ENCODE data around the gene PKDCC.

PKDCC gene

DNA sequence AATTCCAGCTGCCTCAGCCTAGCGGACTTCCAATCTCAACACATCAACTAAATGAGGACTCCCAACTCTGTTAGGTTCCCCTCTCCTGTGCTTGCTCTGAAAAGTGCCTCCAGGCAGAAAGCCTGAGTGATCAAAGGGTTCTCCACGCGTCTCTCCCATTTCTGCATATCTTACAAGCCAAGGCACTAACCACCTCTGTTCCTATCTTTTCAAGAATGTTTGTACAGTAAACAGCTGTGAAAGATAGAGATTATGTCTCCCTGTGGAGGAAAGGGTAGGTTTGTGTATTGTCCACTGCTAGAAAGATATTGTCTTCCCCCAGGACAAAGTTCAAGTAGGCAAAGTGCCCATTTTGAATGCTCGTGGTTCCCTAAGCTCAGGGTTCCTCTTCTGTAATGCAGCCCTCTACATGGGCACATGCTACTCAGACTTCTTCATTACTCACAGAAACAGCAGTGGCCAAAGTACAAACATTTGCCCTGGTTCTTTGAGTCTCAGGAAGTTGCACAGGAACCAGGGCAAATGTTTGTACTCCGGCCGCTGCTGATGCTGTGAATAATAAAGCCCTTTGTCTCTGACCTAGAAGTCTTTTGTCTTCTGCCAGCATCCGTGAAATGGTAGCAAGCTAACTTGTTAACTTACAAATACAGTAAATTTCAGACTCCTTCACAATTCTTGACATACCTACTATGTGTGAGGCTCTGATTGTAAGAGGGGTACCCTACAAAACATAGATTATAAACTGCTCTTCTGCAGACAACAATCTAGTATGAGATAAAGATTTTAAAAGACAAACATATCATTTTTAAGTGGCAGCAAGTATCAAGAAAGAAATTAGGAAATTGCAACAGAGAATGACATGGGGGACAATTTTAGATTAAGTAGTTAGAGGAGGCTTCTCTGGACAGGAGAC lies 44.5 kb downstream of the PKDCC start:
- no peak for FAIRE-seq

DNA sequence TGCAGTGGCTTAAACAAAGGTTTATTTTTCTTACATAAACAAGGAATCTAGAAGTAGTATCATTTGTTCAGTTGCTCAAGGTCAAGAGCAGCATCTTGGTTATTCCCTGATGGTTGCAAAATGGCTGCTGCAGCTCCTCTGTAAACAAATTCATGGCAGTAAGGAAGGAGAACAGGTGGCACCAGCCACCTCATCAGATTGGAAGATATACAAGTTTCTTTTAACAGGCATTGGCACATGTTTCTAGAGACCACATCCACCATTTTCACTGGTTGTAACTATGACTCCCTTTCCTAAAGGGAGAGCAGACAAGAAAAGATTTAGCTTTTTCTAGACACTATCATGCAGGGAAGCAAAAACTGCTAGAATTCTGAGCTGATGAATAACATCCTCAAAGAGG lies 46.3 kb downstream of the PKDCC start:
- FAIRE-seq = no peak

- FAIRE-seq = peak; percentile 94
These were observed 48.1 kb downstream of the PKDCC start for GRCh38 chr2:42095923-42096408.

DNA sequence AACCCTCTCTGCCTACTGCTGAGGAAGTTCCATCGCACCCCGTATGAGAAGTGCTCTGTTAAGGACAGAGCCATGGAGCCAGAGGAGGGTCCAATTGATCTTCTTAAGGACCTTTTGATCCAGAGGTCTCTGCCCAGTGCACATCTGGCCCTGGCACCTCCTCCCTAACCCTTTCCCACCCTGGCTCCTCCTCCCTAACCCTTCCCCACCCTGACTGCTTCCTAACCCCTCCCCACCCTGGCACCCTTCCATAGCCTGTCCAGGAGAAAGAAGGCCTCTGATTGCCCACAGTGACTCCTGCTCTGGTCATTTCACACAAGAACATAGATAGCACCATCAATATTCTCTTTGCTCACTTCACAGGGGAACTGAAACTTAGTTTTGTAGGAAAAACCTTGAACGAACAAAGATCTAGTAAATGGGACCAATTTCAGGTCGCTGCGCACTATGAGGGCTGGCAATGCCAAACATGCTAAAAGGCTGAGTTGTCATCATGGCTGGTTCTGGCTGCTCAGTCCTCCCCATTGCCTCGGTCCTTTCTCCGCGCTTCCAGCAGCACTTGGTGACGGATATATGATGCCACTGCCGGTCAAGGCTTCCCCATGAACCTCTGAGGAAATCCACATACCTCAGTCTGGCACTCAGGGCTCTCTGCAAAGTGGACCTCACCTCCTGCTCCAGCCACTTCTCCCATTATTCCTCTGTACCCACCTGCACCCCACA lies 49.2 kb downstream of the PKDCC start:
- no peak for FAIRE-seq

- FAIRE-seq = no peak
These were observed 51.0 kb downstream of the PKDCC start for GRCh38 chr2:42098571-42099437.

DNA sequence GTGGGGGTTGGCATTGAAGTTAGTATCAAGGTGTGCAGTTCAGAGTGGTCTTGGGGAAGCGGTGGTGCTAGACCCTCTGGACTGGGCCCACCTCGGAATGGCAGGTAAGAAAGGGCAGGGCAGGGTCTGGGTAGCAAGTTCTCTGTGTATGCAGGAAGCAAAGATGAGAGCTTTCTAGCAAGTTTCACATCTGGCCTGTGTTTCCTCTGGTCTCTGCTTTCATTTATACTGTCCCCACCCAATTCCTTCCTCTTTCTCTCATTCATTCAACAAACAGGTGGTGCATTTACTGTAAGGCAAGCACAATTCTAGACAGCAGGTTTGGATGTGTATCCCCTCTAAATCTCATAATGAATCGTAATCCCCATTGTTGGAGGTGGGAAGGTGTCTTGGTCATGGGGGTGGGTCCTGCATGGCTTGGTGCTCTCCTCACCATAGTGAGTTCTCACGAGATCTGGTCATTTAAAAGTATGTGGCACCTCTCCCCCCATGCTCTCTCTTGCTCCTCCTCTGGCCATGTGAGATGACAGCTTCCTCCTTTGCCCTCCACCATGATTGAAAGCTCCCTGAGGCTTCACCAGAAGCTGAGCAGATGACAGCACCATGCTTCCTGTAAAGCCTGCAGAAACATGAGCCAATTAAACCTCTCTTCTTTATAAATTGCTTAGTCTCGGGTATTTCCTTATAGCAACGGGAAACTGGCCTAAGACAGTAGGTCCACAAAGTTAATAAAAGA lies 51.8 kb downstream of the PKDCC start:
- no peak for FAIRE-seq

GRCh38 chr2:42100683-42101205 lies 52.9 kb downstream of the PKDCC start:
- no peak for FAIRE-seq

- no peak for FAIRE-seq
These were observed 53.6 kb downstream of the PKDCC start for GRCh38 chr2:42101206-42102023.

- no peak for FAIRE-seq
These were observed 54.3 kb downstream of the PKDCC start for GRCh38 chr2:42102024-42102590.

DNA sequence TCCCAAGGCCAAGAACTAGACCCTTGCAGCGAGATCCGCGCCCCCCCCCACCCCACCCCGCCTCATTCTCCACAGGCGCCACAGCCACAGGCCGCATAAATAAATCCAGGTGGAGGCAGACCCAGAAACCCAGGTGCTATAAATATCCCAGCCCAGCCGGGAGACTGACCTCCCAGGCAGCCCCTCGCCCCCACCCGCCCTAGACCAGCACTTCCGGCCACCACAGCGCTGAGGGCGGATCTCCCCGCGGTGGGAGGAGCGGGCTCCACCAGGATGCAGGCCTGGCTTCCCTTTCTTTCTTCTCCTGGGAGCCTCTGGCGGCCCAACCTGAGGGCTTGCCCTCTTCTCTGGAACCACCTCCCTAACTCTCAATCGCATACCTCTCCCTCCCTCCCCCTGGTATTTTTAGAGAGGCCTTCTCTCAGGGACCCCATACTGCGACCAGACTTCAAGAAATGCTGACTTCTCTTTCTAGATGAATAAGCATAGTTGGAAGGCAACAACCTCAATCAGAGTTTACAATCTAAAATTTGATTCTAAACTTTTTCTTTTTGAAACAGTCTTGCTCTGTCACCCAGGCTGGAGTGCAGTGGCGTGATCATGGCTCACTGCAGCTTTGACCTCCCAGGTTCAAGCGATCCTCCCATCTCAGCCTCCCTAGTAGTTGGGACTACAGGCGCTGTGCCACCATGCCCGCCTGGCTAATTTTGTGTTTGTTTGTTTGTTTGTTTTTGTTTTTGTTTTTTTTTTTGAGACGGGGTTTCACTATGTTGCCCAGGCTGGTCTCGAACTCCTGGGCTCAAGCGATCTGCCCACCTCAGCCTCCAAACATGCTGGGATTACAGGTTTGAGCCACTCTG lies 55.0 kb downstream of the PKDCC start:
- no peak for FAIRE-seq

DNA sequence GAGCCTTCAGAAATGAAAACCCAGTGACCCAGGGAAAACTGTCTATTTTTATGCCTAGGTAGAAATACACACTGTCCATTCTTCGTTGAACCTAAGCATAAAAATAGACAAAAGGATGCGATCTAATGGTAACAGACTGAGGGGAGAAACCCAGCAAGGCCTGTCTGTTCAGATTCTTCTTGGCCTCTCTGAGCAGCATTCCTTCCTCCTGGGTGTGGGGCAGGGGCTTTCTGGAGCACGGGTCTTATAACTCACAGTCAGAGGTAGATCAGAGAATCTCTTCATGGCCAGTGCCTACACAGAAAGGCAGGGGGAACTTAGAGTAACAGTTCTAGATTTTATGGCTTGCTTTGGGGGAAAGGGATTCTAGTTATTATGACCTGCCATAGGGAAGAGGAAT lies 56.0 kb downstream of the PKDCC start:
- no peak for FAIRE-seq

GRCh38 chr2:42104621-42105020 lies 56.8 kb downstream of the PKDCC start:
- FAIRE-seq = no peak

- no peak for FAIRE-seq
These were observed 57.8 kb downstream of the PKDCC start for GRCh38 chr2:42105330-42106256.

DNA sequence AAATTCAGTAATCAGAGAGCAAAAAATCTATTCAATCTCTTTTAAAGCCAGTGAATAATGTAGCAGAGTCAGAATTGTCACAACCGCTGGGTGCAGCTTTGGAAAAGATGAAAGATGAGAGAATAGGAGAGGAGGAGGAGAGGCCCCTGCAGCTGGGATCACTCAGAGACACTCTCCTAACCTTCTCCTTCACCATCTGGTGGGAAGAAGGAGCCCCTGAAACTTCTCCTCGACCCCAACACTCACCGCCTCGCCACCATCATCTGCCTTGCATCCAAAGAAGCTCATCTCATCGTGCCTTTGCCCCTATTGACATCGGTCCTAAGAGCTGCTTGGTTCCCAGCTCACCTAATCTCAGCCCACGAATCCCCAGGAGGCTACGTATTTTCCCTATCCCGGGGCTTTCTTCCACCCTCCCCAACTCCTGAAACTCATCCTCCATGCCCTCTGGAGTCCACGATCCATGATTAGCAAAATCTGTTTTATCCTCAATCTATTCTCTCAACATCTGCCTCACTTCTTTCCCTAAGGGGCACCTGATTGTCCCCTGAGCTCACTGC lies 58.5 kb downstream of the PKDCC start:
- FAIRE-seq = no peak

DNA sequence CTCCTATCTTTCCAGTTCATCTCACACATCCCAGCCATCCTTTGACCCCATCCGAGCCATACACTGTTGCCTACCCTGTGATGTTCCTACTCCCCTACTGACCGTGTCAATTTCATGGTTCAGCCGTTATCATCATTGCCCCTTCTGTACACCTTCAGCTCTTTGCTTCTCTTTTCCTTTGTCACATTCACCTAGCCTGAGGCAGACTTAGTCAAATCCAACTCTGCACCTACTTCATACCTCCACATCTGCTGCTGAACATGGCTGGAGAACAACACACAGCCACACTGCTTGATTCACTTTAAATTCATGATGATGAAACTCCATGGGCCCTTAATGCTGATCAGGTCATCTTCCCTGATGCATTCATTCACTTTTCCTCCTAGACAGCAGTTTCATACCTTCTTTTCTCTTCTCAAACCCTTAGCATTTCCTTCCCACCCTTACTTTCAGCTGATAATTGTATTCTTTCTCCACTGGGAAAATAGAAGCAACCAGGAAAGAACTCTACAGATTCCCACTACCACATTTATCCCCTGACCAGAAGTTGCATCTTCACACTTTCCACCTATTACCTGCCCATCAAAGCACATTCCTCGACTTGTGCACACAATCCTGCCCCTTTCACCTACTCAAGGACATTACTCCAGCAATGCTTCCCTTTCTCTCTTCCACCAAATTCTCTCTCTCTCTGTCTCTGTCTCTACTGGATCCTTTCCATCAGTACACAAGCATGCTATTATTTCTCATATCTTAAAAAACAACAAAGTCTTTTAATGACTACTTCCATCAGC lies 59.6 kb downstream of the PKDCC start:
- no peak for FAIRE-seq

Data from islet of Langerhans (tissue), 1 donor.